NB4 (cell line): Measurements from ENCODE around the gene GRM6.
A peak's percentile ranks its signal among the peaks of the same experiment; 100 is the strongest.

Experiments
- DNase-seq: peaks from one replicate; pipeline ENCODE4 v3.0.0; 2010; ENCODE audit warnings: low read depth
- H3K4me3 ChIP-seq: one replicate; pipeline ENCODE4 v1.5.1; 2011; ENCODE audit warnings: mild to moderate bottlenecking, low read depth, low read length, moderate library complexity
- CTCF ChIP-seq: IDR thresholded peaks from one replicate; pipeline ENCODE4 v1.5.1; 2012; ENCODE audit warnings: low read depth, low read length
- MAX ChIP-seq: IDR thresholded peaks from 2 replicates; pipeline ENCODE4 v1.6.1; 2011; ENCODE audit warnings: low read depth, low read length
- MYC ChIP-seq: IDR thresholded peaks from 2 replicates; pipeline ENCODE4 v1.6.1; 2011; ENCODE audit warnings: low read depth, low read length
- POLR2A ChIP-seq: IDR thresholded peaks from 2 replicates; pipeline ENCODE4 v1.6.1; 2011; ENCODE audit warnings: mild to moderate bottlenecking; ENCODE audit not compliant: insufficient read length; ENCODE audit errors: extremely low read depth

Gene GRM6

GRCh38 chr5:178994580-178995340 is at the start of gene GRM6:
TSS of gene GRM6 (minus strand) at chr5:178995320. CDS start at chr5:178994944, 376 bp downstream.
- no peak for TF ChIP-seq MYC
- TF ChIP-seq POLR2A, result no peak
- no peak for TF ChIP-seq CTCF
- no peak for TF ChIP-seq MAX
- DNase-seq, result no peak

DNA sequence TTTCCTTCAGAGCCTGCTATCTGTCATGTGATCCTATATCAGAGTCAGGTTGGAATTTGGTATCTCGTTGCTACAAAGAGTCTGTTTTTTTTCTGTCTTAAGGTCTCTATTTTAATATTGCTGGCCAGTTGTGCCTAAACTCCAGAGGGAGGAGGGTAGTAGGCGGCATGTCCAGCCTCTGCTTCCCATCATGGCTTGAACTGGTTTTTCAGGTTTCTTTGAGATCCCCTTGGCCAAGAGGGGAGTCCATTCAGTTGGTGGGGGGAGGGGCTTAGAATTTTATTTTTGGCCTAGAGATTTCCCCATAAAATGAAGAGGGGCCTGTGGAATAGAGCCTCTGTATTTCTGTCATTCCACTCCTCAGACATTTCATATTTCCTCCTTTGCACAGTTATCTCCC is 49.6 kb upstream of the GRM6 start:
- no peak overlapping the region for H3K4me3 ChIP-seq
- no peak for DNase-seq
- TF ChIP-seq MAX, result no peak
- no peak for TF ChIP-seq MYC
- TF ChIP-seq POLR2A, result no peak
- TF ChIP-seq CTCF, result no peak

More at GRCh38 chr5:178994580-178995340, at the start of gene GRM6:
- H3K4me3 ChIP-seq, result no peak within 1 kb of the TSS

DNA sequence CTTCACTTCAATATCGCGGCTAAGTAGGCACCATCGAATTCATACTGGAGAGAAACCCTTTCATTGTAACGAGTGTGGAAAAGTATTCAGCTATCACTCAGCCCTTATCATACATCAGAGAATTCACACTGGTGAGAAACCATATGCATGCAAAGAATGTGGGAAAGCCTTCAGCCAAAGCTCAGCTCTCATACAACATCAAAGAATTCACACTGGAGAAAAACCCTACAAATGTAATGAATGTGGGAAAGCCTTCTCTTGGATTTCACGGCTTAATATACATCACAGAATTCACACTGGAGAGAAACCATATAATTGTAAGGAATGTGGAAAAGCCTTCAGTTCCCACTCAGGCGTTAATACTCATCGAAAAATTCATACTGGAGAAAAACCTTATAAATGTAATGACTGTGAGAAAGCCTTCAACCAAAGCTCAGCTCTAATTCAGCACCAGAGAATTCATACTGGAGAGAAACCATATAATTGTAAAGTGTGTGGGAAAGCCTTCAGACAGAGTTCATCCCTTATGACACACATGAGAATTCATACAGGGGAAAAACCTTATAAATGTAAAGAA is 38.0 kb upstream of the GRM6 start:
- TF ChIP-seq MAX (no peak), POLR2A (no peak), MYC (no peak), CTCF (no peak)
- DNase-seq, result no peak
- H3K4me3 ChIP-seq, result no peak overlapping the region

GRCh38 chr5:179023528-179024189 is 28.5 kb upstream of the GRM6 start, which contains the start of gene ZNF879:
TSS of gene ZNF879 (plus strand) at chr5:179023804. CDS start at chr5:179025005, 1,201 bp downstream.
- peak; percentile 92 for DNase-seq
- TF ChIP-seq CTCF (no peak), MAX (no peak), MYC (no peak), POLR2A (no peak)
- peak within 1 kb of the TSS; percentile 58 for H3K4me3 ChIP-seq

- no peak overlapping the region for H3K4me3 ChIP-seq
- peak; percentile 8 for DNase-seq
- TF ChIP-seq MYC (no peak), CTCF (no peak), POLR2A (no peak), MAX (no peak)
Observed at GRCh38 chr5:179008667-179009066, 13.5 kb upstream of the GRM6 start.
